AG09309 (cell line): ENCODE results near the gene REST.
A peak's percentile ranks its signal among the peaks of the same experiment; 100 is the strongest.

Experiments
- DNase-seq: peaks from one replicate; pipeline ENCODE4 v3.0.0-alpha.2; 2010; ENCODE audit warnings: low read depth
- H3K4me3 ChIP-seq: 2 replicates; pipeline ENCODE4 v1.5.1; 2011; ENCODE audit warnings: mild to moderate bottlenecking, low read depth, low read length, moderate library complexity; ENCODE audit not compliant: control insufficient read depth
- TF ChIP-seq, protein P1 (sequence below): IDR thresholded peaks from 2 replicates; pipeline ENCODE4 v1.5.1; 2011; ENCODE audit warnings: mild to moderate bottlenecking, low read depth, low read length, inconsistent platforms; ENCODE audit not compliant: insufficient read depth, control insufficient read depth; ENCODE audit errors: missing control alignments

REST gene, protein sequence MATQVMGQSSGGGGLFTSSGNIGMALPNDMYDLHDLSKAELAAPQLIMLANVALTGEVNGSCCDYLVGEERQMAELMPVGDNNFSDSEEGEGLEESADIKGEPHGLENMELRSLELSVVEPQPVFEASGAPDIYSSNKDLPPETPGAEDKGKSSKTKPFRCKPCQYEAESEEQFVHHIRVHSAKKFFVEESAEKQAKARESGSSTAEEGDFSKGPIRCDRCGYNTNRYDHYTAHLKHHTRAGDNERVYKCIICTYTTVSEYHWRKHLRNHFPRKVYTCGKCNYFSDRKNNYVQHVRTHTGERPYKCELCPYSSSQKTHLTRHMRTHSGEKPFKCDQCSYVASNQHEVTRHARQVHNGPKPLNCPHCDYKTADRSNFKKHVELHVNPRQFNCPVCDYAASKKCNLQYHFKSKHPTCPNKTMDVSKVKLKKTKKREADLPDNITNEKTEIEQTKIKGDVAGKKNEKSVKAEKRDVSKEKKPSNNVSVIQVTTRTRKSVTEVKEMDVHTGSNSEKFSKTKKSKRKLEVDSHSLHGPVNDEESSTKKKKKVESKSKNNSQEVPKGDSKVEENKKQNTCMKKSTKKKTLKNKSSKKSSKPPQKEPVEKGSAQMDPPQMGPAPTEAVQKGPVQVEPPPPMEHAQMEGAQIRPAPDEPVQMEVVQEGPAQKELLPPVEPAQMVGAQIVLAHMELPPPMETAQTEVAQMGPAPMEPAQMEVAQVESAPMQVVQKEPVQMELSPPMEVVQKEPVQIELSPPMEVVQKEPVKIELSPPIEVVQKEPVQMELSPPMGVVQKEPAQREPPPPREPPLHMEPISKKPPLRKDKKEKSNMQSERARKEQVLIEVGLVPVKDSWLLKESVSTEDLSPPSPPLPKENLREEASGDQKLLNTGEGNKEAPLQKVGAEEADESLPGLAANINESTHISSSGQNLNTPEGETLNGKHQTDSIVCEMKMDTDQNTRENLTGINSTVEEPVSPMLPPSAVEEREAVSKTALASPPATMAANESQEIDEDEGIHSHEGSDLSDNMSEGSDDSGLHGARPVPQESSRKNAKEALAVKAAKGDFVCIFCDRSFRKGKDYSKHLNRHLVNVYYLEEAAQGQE

DNA sequence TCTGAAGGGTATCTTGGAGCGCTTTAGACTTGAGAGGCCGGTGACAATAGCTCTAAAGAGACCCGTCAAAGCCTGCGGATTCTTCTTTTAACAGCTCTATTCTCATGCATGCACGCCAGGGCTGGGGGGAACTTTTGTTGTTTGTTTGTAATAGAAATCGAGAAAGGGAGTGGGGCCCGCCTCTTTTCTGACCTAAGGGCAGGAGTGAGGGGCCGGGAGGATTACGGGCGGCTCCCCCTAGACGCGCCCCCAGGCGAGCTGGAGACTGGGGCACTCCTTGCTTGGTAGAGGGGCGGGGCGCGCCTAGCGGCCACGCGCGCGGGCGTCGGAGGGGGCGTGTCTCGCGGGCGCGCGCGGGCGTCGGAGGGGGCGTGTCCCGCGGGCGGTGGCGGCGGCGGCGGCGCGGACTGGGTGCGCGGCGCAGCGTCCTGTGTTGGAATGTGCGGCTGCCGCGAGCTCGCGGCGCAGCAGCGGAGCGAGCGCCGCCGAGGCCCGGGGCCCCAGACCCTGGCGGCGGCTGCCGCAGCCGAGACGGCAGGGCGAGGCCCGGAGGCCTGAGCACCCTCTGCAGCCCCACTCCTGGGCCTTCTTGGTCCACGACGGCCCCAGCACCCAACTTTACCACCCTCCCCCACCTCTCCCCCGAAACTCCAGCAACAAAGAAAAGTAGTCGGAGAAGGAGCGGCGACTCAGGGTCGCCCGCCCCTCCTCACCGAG is at the start of gene REST:
Gene REST (plus strand): TSS at position 412 of the 717 bp plus-strand sequence. CDS start 2,739 bp downstream, outside the sequence.
- TF ChIP-seq, protein P1, sequence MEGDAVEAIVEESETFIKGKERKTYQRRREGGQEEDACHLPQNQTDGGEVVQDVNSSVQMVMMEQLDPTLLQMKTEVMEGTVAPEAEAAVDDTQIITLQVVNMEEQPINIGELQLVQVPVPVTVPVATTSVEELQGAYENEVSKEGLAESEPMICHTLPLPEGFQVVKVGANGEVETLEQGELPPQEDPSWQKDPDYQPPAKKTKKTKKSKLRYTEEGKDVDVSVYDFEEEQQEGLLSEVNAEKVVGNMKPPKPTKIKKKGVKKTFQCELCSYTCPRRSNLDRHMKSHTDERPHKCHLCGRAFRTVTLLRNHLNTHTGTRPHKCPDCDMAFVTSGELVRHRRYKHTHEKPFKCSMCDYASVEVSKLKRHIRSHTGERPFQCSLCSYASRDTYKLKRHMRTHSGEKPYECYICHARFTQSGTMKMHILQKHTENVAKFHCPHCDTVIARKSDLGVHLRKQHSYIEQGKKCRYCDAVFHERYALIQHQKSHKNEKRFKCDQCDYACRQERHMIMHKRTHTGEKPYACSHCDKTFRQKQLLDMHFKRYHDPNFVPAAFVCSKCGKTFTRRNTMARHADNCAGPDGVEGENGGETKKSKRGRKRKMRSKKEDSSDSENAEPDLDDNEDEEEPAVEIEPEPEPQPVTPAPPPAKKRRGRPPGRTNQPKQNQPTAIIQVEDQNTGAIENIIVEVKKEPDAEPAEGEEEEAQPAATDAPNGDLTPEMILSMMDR: no peak
- DNase-seq: no peak
- peak within 1 kb of the TSS; percentile 95 for H3K4me3 ChIP-seq

DNA sequence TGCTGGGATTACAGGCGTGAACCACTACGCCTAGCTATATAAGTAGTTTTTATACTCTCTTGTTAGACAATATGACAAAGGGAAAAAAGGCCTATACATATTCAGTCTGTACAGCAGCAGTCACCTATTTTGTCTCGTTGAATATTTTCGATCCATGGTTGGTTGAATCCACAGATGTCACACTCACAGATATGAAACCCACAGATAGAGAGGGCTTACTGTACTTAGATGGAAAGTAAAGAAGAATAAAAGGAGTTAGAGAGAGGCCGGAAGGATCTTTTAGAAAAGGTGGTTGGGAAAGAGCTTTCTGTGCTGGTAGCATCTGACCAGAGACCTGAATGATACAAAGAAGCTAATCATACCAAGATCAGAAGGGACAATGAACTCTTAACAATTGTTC is 47.9 kb upstream of the REST start:
- TF ChIP-seq, protein P1: no peak
- no peak overlapping the region for H3K4me3 ChIP-seq
- no peak for DNase-seq

DNA sequence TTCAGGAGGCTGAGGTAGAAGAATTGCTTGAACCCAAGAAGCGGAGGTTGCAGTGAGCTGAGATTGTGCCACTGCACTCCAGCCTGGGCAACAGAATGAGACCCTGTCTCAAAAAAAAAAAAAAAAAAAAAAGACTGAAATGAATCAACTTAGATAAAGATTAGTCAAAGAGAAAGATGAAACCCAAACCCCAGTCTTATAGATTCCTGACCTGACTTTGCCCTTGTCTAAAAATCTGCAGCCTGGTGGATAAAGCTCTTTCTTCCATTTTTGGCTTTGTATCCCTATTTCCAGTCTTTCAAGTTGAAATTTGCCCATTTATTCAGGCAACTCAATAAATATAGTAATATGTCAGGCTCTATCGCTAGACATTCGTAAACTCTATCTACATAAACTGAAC is 46.9 kb upstream of the REST start:
- DNase-seq: no peak
- TF ChIP-seq, protein P1: no peak
- no peak overlapping the region for H3K4me3 ChIP-seq

DNA sequence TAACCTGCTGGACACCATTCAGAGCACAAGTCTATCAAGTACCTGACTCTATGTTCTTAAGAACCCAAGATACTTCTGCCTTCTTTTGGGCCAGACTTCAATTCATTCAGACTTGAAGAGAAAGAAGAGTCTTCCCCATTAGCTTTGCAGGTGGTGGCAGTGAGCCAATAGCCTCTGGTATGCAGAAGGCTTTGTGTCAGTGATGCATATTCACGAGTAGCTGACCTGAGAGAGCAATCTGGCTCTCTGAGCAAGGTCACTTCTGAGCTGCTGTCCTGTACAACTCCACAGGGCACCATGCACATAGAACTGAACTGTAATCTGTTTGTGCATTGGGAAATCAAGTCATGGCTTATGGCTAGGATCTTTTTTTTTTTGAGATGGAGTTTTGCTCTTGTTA is 46.3 kb upstream of the REST start:
- TF ChIP-seq, protein P1: no peak
- no peak for DNase-seq
- no peak overlapping the region for H3K4me3 ChIP-seq

DNA sequence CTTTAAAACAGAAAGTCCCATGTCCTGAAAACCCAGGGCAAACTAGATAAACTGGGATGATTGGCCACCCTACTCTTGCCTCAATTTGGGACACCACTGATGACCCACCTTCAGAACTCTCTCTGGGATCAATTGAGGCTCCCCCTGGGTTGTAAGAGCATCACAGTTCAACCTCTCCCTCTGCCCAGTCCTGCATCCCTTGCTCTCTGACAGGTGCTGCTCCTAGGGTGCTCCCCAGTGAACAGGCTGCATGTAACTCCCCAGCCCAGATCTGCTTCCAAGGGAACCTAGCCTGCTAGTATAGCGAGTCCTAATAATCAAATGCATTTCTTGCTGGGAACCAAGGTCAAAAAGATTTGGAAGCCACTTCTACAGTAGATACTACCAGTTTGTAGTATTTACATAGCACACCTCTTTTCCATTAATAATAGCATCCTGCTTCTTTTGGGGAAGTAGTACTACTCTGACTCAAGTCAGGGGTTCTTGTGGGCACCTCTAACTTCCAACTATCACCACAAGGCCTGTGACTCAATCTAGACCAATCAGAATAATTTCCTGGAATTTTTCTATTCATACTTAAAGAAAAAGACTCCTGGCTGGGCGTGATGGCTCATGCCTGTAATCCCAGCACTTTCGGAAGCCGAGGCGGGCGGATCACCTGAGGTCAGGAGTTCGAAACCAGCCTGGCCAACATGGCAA is 44.1 kb upstream of the REST start:
- TF ChIP-seq, protein P1: no peak
- no peak overlapping the region for H3K4me3 ChIP-seq
- DNase-seq: no peak
